ENCODE data around the gene GRIA1.

GRCh38 chr5:153802050-153802821 is 311.8 kb downstream of the GRIA1 start:
- TF ChIP-seq POLR2A (IDR thresholded peaks at IDR 0.05; ENCODE audit: low read length) (no peak), GATA1 (IDR thresholded peaks at IDR 0.05; ENCODE audit: low read depth, low read length) (no peak)

All from erythroblast (primary cell).